ENCODE measurements around the gene PCBP3.

PCBP3 gene

GRCh38 chr21:45988366-45989347 lies 345.1 kb downstream of the PCBP3 start:
- no peak for DNase-seq

DNA sequence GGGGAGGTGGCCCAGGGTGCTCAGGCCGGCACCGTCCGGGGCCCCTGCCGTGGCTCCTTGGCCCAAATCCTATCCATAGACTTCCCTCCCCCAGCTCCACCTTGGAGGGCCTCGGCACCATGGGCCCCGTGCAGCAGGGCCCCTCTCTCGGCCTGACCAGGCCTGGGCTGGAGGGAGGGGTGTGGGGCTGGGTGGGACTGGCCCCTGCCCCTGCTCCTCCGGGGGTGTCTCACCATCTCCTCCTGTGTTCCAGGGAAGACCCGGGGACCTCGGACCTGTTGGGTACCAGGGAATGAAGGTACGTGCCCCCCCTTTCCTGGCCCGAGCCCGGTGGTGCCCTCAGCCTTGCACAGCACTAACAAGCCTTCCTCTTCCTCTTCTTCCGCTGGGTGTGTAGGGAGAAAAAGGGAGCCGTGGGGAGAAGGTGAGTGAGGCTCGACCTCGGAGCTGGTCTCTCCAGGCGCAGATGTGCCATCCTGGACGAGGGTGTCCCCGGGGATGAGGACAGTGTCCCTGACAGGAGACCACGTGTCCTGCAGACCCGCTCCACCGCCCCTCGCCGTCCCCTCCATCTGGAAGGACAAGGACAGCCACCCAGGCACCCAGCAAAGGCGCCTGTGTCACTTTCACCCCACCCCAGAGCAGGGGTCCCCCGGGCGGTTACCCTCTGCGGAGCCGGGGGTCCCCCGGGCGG lies 346.0 kb downstream of the PCBP3 start:
- no peak for DNase-seq

- DNase-seq = no peak
Observed at GRCh38 chr21:45990049-45990711, 346.7 kb downstream of the PCBP3 start.

DNA sequence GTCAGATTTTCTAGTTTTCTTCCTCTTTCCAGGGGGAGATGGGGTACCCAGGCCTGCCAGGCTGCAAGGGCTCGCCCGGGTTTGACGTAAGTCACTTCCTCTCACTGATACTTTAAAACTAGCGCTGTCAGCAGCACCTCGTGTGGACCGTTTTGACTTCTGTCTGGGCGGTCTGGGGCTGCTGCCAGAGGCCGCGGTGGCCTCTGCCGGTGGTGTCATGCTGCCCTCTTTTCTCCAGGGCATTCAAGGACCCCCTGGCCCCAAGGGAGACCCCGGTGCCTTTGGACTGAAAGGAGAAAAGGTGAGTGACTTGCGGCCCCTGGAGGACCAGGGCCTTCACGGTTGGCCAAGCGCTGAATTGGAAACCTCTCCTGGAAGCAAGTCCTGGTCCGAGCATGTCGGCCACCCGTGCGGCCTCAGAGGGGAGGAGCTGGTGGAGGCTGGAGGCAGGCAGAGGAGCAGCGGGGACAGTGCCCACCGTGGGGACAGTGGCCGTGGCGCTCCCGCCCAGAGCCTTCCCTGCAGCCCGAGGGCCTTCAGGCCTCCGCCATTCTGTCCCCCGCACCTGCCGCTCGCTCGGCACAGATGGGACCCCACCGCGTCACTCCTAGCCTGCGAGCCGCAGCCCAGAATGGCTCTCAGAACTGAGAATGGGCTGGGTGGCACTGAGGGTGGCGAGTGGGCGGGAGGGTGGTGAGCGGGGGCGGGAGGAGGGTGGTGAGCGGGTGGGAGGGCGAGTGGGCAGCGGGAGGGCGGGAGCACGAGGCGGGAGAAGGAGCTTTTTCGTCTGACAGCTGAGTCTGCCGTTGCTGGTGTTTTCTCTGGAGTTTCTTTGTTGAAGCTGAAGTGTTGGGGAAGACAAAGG lies 347.4 kb downstream of the PCBP3 start:
- no peak for DNase-seq

GRCh38 chr21:45991606-45992300 lies 348.2 kb downstream of the PCBP3 start:
- DNase-seq = no peak

Measured in NCI-H526 (cell line).